D721Med (cell line): ENCODE results near the gene PGRMC2.
A peak's percentile ranks its signal among the peaks of the same experiment; 100 is the strongest.
"Not testable (repeated sequence)": the region's sequence is repeated elsewhere in the genome, so short reads cannot be mapped to it uniquely, and the experiment has no call there.

Experiments
- DNase-seq: peaks from one replicate; pipeline ENCODE4 v3.0.0; 2011; ENCODE audit warnings: low spot score; ENCODE audit not compliant: insufficient read length
- FAIRE-seq: peaks from 2 replicates; lab custom pipeline; 2011; peaks lifted over from hg19 to GRCh38; lab: Jason Lieb, UNC
- CTCF ChIP-seq: IDR thresholded peaks from 2 replicates; pipeline ENCODE4 v1.5.1; 2012; ENCODE audit warnings: mild to moderate bottlenecking, control low read depth; ENCODE audit not compliant: insufficient read depth; ENCODE audit errors: missing control alignments

PGRMC2 gene

GRCh38 chr4:128249787-128250668, 37.6 kb downstream of the PGRMC2 start:
- FAIRE-seq (no peak), DNase-seq (no peak)
- TF ChIP-seq CTCF, result no peak

GRCh38 chr4:128247906-128248305, 39.7 kb downstream of the PGRMC2 start:
- FAIRE-seq (peak; percentile 25), DNase-seq (no peak)
- no peak for TF ChIP-seq CTCF

- FAIRE-seq, DNase-seq: not testable (repeated sequence)
Observed at GRCh38 chr4:128245391-128245790, 42.2 kb downstream of the PGRMC2 start.

- no peak for FAIRE-seq
- no peak for TF ChIP-seq CTCF
Observed at GRCh38 chr4:128244379-128244778, 43.2 kb downstream of the PGRMC2 start.

GRCh38 chr4:128242601-128243000, 45.0 kb downstream of the PGRMC2 start:
- no peak for TF ChIP-seq CTCF
- FAIRE-seq, result no peak
- DNase-seq, result no peak

More at GRCh38 chr4:128244379-128244778, 43.2 kb downstream of the PGRMC2 start:
- no peak for DNase-seq

GRCh38 chr4:128241981-128242380, 45.6 kb downstream of the PGRMC2 start:
- TF ChIP-seq CTCF, result no peak
- FAIRE-seq (no peak), DNase-seq (no peak)

GRCh38 chr4:128241425-128241913, 46.1 kb downstream of the PGRMC2 start:
- DNase-seq, result no peak
- no peak for FAIRE-seq
- no peak for TF ChIP-seq CTCF
